PC-3 (cell line): ENCODE results near the gene GLS. TPM values are rescaled to one million over a fixed set of nuclear protein-coding genes. Genes with fewer than 3 reads are reported as not detected.
A peak's percentile ranks its signal among the peaks of the same experiment; 100 is the strongest.

ENCODE experiments used
- ATAC-seq: fragments of 200-7000 bp; cut with Tn5 transposase; 2 replicates; pipeline ENCODE4 v1.9.1; 2020; ENCODE audit warnings: mild to moderate bottlenecking, moderate library complexity
- BruUV-seq: library from RNA; stranded (reverse); fragments of 400-500 nt; replicated peaks from 2 replicates; lab custom pipeline; 2021; lab: Mats Ljungman, UMichigan
- CTCF ChIA-PET: fragments of 300-600 bp; sonication (Branson Sonifier 250); formaldehyde crosslinking; loops from one replicate; lab custom pipeline; 2022; ENCODE audit warnings: antibody characterized with exemption; lab: Charles Lee
- POLR2A ChIA-PET: fragments of 300-600 bp; sonication (Branson Sonifier 250); formaldehyde crosslinking; loops from one replicate; lab custom pipeline; 2022; ENCODE audit warnings: antibody characterized with exemption; ENCODE audit not compliant: unreplicated experiment; lab: Charles Lee
- DNase-seq: peaks from one replicate; pipeline ENCODE4 v3.0.0-alpha.2; 2015
- H2AFZ ChIP-seq: fragments of 300-600 bp; sonication (generic); 2 replicates; pipeline ENCODE4 v1.6.0; 2016; ENCODE audit warnings: antibody characterized with exemption, low read length
- H3F3A ChIP-seq: fragments of 300-600 bp; sonication (generic); one replicate; pipeline ENCODE4 v1.6.0; 2017; ENCODE audit warnings: antibody characterized with exemption, low read length, control low read depth, mild to moderate bottlenecking; ENCODE audit not compliant: unreplicated experiment
- H3K27ac ChIP-seq: fragments of 300-600 bp; sonication (generic); 2 replicates; pipeline ENCODE4 v1.5.1; 2016; ENCODE audit warnings: mild to moderate bottlenecking, low read length
- H3K27me3 ChIP-seq: fragments of 300-600 bp; sonication (generic); 2 replicates; pipeline ENCODE4 v1.6.1; 2016; ENCODE audit warnings: low read length, mixed read lengths
- H3K36me3 ChIP-seq: fragments of 300-600 bp; sonication (generic); 2 replicates; pipeline ENCODE4 v1.6.1; 2016; ENCODE audit warnings: low read depth, mixed run types, low read length, mixed read lengths
- H3K4me1 ChIP-seq: fragments of 300-600 bp; sonication (generic); 2 replicates; pipeline ENCODE4 v1.5.1; 2016; ENCODE audit warnings: low read length; ENCODE audit not compliant: insufficient read depth
- H3K4me2 ChIP-seq: fragments of 300-600 bp; sonication (generic); 2 replicates; pipeline ENCODE4 v1.6.0; 2016; ENCODE audit warnings: low read length
- H3K4me3 ChIP-seq: fragments of 300-600 bp; sonication (generic); 2 replicates; pipeline ENCODE4 v1.5.1; 2016; ENCODE audit warnings: mild to moderate bottlenecking, low read length, mixed read lengths
- H3K79me2 ChIP-seq: fragments of 300-600 bp; sonication (generic); 2 replicates; pipeline ENCODE4 v1.6.1; 2017; ENCODE audit warnings: low read length, mixed read lengths
- H3K9ac ChIP-seq: fragments of 300-600 bp; sonication (generic); 2 replicates; pipeline ENCODE4 v1.6.0; 2016; ENCODE audit warnings: mild to moderate bottlenecking, low read length
- H3K9me2 ChIP-seq: fragments of 300-600 bp; sonication (generic); replicated peaks from 2 replicates; pipeline ENCODE4 v1.6.1; 2016; ENCODE audit warnings: mixed run types, low read length, mixed read lengths
- H3K9me3 ChIP-seq: fragments of 300-600 bp; sonication (generic); 2 replicates; pipeline ENCODE4 v1.6.1; 2016; ENCODE audit warnings: low read length, mixed read lengths
- H4K20me1 ChIP-seq: fragments of 300-600 bp; sonication (generic); 2 replicates; pipeline ENCODE4 v1.6.1; 2016; ENCODE audit warnings: low read length, mixed read lengths
- EZH2 ChIP-seq: fragments of 300-600 bp; sonication (generic); IDR thresholded peaks from one replicate; pipeline ENCODE4 v1.6.1; 2017; ENCODE audit warnings: antibody characterized with exemption, mild to moderate bottlenecking, low read length; ENCODE audit not compliant: unreplicated experiment
- EZH2phosphoT487 ChIP-seq: fragments of 300-600 bp; sonication (generic); IDR thresholded peaks from 2 replicates; pipeline ENCODE4 v1.6.1; 2018; ENCODE audit warnings: mild to moderate bottlenecking, antibody characterized with exemption, low read length, borderline replicate concordance
- intact Hi-C: fragments of 100-400 bp; cut with micrococcal nuclease; formaldehyde crosslinking; loops from 2 replicates; pipeline ENCODE4 v1.9.0; 2023
- total RNA-seq: library from RNA; depleted of rRNA; stranded (reverse); fragments of >200 nt; gene quantifications from 2 replicates; pipeline ENCODE4 v1.2.3, GENCODE V29; 2014
- TF ChIP-seq, protein P1 (sequence below): fragments of 300-600 bp; sonication (generic); conservative IDR thresholded peaks from 2 replicates; pipeline ENCODE4 v1.5.1; 2017; ENCODE audit warnings: antibody characterized with exemption, low read depth, mild to moderate bottlenecking, low read length

The GLS gene
- total RNA-seq, 1 experiment from 2014 or later: 67.4 TPM

DNA sequence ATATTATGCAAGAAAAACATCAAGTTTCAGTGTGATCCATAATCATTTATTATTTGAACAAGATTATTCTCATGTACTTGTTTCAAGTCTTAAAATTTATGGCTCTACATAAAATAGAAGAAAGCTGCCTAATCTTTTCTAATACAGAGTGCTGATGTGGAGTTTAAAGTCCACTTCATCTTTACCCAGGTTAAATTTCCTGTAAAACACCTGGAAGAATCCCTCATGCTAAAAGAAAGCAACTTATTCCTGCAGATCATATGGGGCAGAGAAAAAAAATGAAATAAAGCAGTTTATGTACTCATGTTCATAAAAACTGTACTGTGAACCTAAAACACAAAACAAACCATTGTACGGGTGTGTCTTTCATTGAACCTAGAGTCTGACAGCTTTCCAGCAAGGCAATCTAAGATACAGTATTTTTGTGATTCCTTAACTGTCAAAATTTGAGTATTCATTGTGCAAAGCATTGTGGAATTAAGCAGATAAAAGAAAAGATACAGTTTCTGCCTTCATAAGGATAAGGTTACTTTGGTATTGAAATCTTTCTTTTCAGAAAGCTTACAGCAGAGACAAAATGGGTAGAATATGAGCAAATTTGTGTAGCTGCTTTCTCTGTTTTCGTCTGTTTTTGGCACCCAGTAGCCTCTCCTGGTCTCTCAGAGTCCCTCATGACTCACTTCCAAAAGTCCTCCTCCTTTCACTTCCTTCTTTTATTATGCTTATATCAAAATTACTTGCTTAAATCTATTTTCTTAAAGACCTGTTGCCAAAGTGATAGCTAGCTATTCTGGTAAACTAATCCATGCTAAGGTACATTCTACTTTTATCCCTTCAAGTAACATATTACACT, 26.9 kb upstream of the GLS start:
- TF ChIP-seq, protein P1, sequence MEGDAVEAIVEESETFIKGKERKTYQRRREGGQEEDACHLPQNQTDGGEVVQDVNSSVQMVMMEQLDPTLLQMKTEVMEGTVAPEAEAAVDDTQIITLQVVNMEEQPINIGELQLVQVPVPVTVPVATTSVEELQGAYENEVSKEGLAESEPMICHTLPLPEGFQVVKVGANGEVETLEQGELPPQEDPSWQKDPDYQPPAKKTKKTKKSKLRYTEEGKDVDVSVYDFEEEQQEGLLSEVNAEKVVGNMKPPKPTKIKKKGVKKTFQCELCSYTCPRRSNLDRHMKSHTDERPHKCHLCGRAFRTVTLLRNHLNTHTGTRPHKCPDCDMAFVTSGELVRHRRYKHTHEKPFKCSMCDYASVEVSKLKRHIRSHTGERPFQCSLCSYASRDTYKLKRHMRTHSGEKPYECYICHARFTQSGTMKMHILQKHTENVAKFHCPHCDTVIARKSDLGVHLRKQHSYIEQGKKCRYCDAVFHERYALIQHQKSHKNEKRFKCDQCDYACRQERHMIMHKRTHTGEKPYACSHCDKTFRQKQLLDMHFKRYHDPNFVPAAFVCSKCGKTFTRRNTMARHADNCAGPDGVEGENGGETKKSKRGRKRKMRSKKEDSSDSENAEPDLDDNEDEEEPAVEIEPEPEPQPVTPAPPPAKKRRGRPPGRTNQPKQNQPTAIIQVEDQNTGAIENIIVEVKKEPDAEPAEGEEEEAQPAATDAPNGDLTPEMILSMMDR: no peak
- TF ChIP-seq EZH2 (no peak), EZH2phosphoT487 (no peak)
- peak overlapping the region; percentile 38; the same call in 1 of the 2 replicates for H3K4me2 ChIP-seq
- H3K4me1 ChIP-seq: peaks cover 26% of the 10 kb centered on the region
- DNase-seq (peak; percentile 27), ATAC-seq (no peak; the same call in 1 of the 2 replicates)
- no peaks in the 10 kb centered on the region for H3K27me3 ChIP-seq
- no peak overlapping the region for H3K27ac ChIP-seq
- ChIA-PET CTCF (no interaction called here), POLR2A (no interaction called here)
- H3F3A ChIP-seq: no peaks in the 10 kb centered on the region
- intact Hi-C loops: no loop called here
- H2AFZ ChIP-seq: peak overlapping the region; percentile 54
- no peaks in the 10 kb centered on the region for H3K9me2 ChIP-seq
- H4K20me1 ChIP-seq: no peaks in the 10 kb centered on the region
- H3K9me3 ChIP-seq: no peaks in the 10 kb centered on the region
- BruUV-seq: no TSS peak
- H3K79me2 ChIP-seq: no peaks in the 10 kb centered on the region
- H3K4me3 ChIP-seq: no peak overlapping the region
- H3K9ac ChIP-seq: no peak overlapping the region
- no peaks in the 10 kb centered on the region for H3K36me3 ChIP-seq

DNA sequence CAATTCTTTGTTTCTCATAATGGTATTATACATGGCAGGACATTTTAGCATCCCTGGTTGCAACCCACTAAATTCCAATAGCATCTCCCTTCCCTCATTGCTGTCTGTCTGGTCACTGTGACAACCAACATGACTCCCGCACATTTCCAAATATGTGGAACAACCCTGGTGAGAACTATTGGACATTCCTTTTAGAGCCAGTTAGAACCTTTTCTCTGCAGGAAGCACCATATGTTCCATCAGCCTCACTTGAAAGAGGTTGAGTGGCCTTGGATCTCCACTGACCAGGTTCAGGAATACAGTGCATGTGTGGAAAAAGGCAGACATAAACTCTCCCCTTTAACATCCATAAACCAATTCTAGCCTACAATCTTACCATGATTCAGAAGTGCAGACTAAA, 25.9 kb upstream of the GLS start:
- no TSS peak for BruUV-seq
- ATAC-seq: no peak
- no peaks in the 10 kb centered on the region for H4K20me1 ChIP-seq
- no peak for DNase-seq
- H3K4me2 ChIP-seq: no peak overlapping the region
- H3K9ac ChIP-seq: no peak overlapping the region
- H3K9me2 ChIP-seq: no peaks in the 10 kb centered on the region
- no peaks in the 10 kb centered on the region for H3F3A ChIP-seq
- H3K79me2 ChIP-seq: no peaks in the 10 kb centered on the region
- POLR2A ChIA-PET: no interaction called here
- H2AFZ ChIP-seq: no peak overlapping the region
- intact Hi-C loops: no loop called here
- H3K27me3 ChIP-seq: no peaks in the 10 kb centered on the region
- no peak overlapping the region for H3K4me3 ChIP-seq
- H3K9me3 ChIP-seq: no peaks in the 10 kb centered on the region
- H3K27ac ChIP-seq: no peak overlapping the region
- CTCF ChIA-PET: no interaction called here
- TF ChIP-seq, protein P1: no peak
- no peak for TF ChIP-seq EZH2phosphoT487
- TF ChIP-seq EZH2: no peak
- peaks cover 29% of the 10 kb centered on the region for H3K4me1 ChIP-seq
- H3K36me3 ChIP-seq: no peaks in the 10 kb centered on the region

DNA sequence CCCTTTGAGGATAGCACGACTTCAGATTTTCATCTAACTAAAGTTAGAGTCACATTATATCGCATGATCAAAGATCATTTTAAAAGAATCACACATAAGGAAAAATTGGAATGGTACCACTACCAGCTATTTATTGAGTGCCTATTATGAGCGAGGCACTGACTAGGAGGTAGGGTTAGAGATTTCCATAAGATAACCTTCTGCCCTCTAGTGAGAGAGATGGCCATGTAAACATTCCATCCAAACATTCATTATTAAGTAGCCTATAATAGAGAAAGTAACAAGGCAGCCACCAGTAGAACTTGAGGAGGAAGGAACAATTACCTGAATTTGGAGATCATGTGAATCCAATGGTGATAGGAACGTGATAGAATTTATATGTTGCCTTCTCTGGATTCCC, 25.4 kb upstream of the GLS start:
- Histone ChIP-seq H3K4me1 (peaks cover 25% of the 10 kb centered on the region), H3K79me2 (no peaks in the 10 kb centered on the region), H3F3A (no peaks in the 10 kb centered on the region), H3K9me3 (no peaks in the 10 kb centered on the region), H3K9ac (no peak overlapping the region), H3K4me2 (no peak overlapping the region), H3K27ac (no peak overlapping the region), H3K9me2 (no peaks in the 10 kb centered on the region), H3K27me3 (no peaks in the 10 kb centered on the region), H2AFZ (no peak overlapping the region), H4K20me1 (no peaks in the 10 kb centered on the region), H3K4me3 (no peak overlapping the region), H3K36me3 (no peaks in the 10 kb centered on the region)
- CTCF ChIA-PET: no interaction called here
- intact Hi-C loops: no loop called here
- no TSS peak for BruUV-seq
- TF ChIP-seq EZH2 (no peak), EZH2phosphoT487 (no peak)
- TF ChIP-seq, protein P1: no peak
- no peak for DNase-seq
- POLR2A ChIA-PET: no interaction called here
- no peak for ATAC-seq
